ENCODE results near the gene RBM47. TPM values are rescaled to one million over a fixed set of nuclear protein-coding genes. Genes with fewer than 3 reads are reported as not detected.

RBM47 gene
- total and polyA plus RNA-seq, 2 of the 4 experiments (the other 2 are of a cell fraction): 0.44 to 1.1 TPM

DNA sequence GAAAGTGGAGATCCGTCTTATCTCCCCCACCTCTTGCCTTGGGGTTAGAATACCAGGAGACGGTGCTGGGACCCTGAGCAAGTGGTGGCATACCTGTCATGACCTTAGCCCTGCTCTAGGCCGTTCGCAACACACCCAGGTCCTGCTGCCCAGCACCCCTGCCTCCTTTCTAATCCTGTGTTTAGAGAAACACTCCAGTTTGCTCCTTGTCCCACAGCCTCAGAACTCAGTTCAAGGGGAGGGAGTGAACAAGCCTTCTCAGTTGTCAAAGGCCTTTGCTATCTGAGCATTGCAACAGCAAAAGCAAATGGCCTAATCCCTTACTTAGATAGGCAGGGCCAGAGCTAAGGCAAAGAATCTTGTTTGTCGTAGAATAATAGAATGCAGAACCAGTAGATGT, 226.6 kb downstream of the RBM47 start:
- no peak overlapping the region for H2BK120ac ChIP-seq (ENCODE audit: low read depth, low read length)
- H3K23ac ChIP-seq (ENCODE audit: low read depth, low read length): no peak overlapping the region
- no peak overlapping the region for H2AFZ ChIP-seq (replicated peaks; ENCODE audit: low read length, poor library complexity)
- no peak overlapping the region for H4K91ac ChIP-seq (ENCODE audit: insufficient read depth, low read depth, low read length)
- H2BK5ac ChIP-seq (ENCODE audit: low read depth, low read length, poor library complexity, severe bottlenecking): no peak overlapping the region
- no peak overlapping the region for H3K27ac ChIP-seq (ENCODE audit: insufficient read depth, low read length)
- no CpG with 5 or more reads among the region's 5 CpGs for WGBS, 2 experiments (ENCODE audit: extremely low coverage in 2 of 2, insufficient read length in 1 of 2)
- no peaks in the 10 kb centered on the region for H3K79me1 ChIP-seq (ENCODE audit: low read depth in 1 of 2, low read length in 2 of 2)
- no peak overlapping the region for H2BK20ac ChIP-seq (ENCODE audit: low read depth, low read length)
- no peak overlapping the region for H3K9ac ChIP-seq (ENCODE audit: low read depth, low read length)
- dilution Hi-C loops (cut with HindIII; ENCODE audit: low sequenced_read_pairs, unreplicated experiment) (no loop called here), intact Hi-C loops (cut with micrococcal nuclease) (no loop called here), in situ Hi-C loops (cut with MboI; ENCODE audit: low sequenced_read_pairs) (no loop called here)
- ChIA-PET CTCF (interaction anchor here (1.2 kb wide), 1 partner anchor 11 kb away, joined by 3 read pairs; no protein-coding TSS in a partner anchor), POLR2A (ENCODE audit: unreplicated experiment) (no interaction called here)
- no peaks in the 10 kb centered on the region for H4K20me1 ChIP-seq (ENCODE audit: insufficient read depth, low read length)
- H3K9me1 ChIP-seq (ENCODE audit: insufficient read depth, low read length): no peaks in the 10 kb centered on the region
- H4K8ac ChIP-seq (ENCODE audit: low read depth in 2 of 2, low read length in 2 of 2): no peak overlapping the region
- no TSS peak for BruUV-seq (replicated peaks)
- H3K18ac ChIP-seq (ENCODE audit: low read depth, low read length): no peak overlapping the region
- no peak overlapping the region for H3K14ac ChIP-seq (replicated peaks; ENCODE audit: low read depth, low read length)
- no peak overlapping the region for H2BK15ac ChIP-seq (ENCODE audit: low read depth, low read length)
- peaks cover 3% of the 10 kb centered on the region; the same call in 1 of the 2 replicates for H3K9me3 ChIP-seq (ENCODE audit: control insufficient read depth, insufficient read depth, low read length)
- H3K27me3 ChIP-seq (ENCODE audit: control insufficient read depth, insufficient read depth, low read length): peaks cover 2% of the 10 kb centered on the region; the same call in 1 of the 2 replicates
- H4K5ac ChIP-seq (ENCODE audit: low read depth, low read length): no peak overlapping the region
- no peak overlapping the region for H3K56ac ChIP-seq (ENCODE audit: extremely low read depth, insufficient read depth, low read length)
- TF ChIP-seq POLR2A (IDR thresholded peaks at IDR 0.05; ENCODE audit: low read depth, low read length) (no peak), MAFK (IDR thresholded peaks at IDR 0.05; ENCODE audit: low read depth, low read length) (no peak), MAZ (IDR thresholded peaks at IDR 0.05; ENCODE audit: borderline replicate concordance, low read depth, low read length) (no peak), SMC3 (IDR thresholded peaks at IDR 0.05; ENCODE audit: low read depth, low read length) (no peak), BHLHE40 (IDR thresholded peaks at IDR 0.05; ENCODE audit: low read depth, low read length) (no peak), CEBPB (IDR thresholded peaks at IDR 0.05; ENCODE audit: low read depth, low read length) (no peak), NFE2L2 (IDR thresholded peaks at IDR 0.05; ENCODE audit: low read depth, low read length) (no peak), FOS (IDR thresholded peaks at IDR 0.05; ENCODE audit: low read depth, low read length) (no peak)
- TF ChIP-seq, protein P1, sequence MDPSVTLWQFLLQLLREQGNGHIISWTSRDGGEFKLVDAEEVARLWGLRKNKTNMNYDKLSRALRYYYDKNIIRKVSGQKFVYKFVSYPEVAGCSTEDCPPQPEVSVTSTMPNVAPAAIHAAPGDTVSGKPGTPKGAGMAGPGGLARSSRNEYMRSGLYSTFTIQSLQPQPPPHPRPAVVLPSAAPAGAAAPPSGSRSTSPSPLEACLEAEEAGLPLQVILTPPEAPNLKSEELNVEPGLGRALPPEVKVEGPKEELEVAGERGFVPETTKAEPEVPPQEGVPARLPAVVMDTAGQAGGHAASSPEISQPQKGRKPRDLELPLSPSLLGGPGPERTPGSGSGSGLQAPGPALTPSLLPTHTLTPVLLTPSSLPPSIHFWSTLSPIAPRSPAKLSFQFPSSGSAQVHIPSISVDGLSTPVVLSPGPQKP (IDR thresholded peaks at IDR 0.05; ENCODE audit: borderline replicate concordance, low read depth, low read length): no peak
- TF ChIP-seq, protein P2, sequence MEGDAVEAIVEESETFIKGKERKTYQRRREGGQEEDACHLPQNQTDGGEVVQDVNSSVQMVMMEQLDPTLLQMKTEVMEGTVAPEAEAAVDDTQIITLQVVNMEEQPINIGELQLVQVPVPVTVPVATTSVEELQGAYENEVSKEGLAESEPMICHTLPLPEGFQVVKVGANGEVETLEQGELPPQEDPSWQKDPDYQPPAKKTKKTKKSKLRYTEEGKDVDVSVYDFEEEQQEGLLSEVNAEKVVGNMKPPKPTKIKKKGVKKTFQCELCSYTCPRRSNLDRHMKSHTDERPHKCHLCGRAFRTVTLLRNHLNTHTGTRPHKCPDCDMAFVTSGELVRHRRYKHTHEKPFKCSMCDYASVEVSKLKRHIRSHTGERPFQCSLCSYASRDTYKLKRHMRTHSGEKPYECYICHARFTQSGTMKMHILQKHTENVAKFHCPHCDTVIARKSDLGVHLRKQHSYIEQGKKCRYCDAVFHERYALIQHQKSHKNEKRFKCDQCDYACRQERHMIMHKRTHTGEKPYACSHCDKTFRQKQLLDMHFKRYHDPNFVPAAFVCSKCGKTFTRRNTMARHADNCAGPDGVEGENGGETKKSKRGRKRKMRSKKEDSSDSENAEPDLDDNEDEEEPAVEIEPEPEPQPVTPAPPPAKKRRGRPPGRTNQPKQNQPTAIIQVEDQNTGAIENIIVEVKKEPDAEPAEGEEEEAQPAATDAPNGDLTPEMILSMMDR (conservative IDR thresholded peaks at IDR 0.05; ENCODE audit: low read depth, low read length): no peak
- TF ChIP-seq, protein P3, sequence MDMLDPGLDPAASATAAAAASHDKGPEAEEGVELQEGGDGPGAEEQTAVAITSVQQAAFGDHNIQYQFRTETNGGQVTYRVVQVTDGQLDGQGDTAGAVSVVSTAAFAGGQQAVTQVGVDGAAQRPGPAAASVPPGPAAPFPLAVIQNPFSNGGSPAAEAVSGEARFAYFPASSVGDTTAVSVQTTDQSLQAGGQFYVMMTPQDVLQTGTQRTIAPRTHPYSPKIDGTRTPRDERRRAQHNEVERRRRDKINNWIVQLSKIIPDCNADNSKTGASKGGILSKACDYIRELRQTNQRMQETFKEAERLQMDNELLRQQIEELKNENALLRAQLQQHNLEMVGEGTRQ (IDR thresholded peaks at IDR 0.05; ENCODE audit: low read depth, low read length): no peak
- H3K4me1 ChIP-seq (ENCODE audit: control insufficient read depth, insufficient read depth, low read length): no peaks in the 10 kb centered on the region
- no peaks in the 10 kb centered on the region for H3K36me3 ChIP-seq (ENCODE audit: control insufficient read depth, insufficient read depth, low read length)
- no peak overlapping the region for H2AK9ac ChIP-seq (replicated peaks; ENCODE audit: low read depth, low read length, poor library complexity)
- H3K4me3 ChIP-seq (ENCODE audit: insufficient read depth, low read depth, low read length): no peak overlapping the region
- no peak overlapping the region for H2AK5ac ChIP-seq (ENCODE audit: low read depth, low read length)
- no peak overlapping the region for H3K4ac ChIP-seq (ENCODE audit: low read depth, low read length)
- ATAC-seq (ENCODE audit: low read depth) (no peak), DNase-seq (no peak)
- H3K4me2 ChIP-seq (ENCODE audit: low read depth, low read length): no peak overlapping the region
